UCSD-AML1 (cell line): ENCODE results near the gene FREM1.

Experiments used
- DNase-seq: peaks from one replicate; lab custom pipeline; 2025; ENCODE audit not compliant: unreplicated experiment; lab: John Stamatoyannopoulos, UW

Gene FREM1

DNA sequence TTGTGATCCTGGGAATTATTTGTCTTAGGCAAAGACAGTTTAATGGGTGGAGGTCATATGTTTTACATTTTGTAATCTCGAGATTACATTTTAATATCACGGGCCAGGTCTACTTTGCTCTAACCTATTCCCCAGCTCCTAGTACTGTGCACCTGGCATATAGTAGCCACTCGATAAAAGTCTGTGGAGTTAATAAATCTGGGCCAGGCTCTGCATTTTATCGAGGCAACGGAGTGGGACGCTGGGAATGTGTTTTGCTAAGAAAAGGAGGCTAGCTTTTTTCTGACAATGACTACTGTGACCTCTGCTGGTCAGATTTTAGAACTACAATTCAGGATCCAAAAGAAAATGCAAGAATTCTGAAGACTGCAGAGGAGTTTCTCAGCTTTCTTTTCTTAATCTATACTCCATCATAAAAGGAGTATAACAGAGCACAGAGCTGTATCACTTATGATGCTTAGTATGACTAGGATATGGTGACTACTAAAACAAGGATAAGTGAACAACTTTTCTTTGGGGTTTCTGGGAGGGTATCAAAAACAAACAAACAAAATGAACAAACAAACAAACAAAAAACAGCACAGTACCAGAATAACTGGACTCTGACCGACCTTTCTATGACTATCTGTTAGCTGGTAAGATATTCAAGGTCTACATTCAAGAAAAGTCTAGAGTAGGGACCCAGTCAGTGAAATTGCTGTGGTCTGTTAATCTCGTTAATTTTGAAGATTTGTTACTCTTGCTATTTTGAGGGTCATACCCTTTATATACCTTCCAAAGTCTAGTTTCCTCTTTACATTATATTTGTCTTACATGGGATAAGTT, 141.6 kb downstream of the FREM1 start:
- DNase-seq = no peak

DNA sequence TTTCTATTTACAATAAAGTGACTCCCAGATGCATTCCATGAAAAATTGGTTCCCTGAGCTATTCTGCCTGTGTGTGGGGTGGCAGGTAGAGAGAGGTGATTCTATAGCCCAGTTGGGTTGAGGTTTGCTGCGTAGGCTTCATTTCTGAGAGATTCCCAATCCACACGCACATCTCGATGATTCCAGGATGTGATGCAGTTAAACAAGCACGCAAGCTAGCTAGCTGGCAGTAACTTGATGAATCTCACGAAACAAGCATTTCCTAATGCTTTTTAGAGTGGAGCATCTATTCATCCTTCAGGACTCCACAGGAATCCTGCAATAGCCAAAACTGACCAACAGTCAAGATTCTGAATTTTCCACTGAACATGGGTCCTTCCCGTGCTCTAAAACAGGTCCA, 143.9 kb downstream of the FREM1 start:
- no peak for DNase-seq

DNA sequence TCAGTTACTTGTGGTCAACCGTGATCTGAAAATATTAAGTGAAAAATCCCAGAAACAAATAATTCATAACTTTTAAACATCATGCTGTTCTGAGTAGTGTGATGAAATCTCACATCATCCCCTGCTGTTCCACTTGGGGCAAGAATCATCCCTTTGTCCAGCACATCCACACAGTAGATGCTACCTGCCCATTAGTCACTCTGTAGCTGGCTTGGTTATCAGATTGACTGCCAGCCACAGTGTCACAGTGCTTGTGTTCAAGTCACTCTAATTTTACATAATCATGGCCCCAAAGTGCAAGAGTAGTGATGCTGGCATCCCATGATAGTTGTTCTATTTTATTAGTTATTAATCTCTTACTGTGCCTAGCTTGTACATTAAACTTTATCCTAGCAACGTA, 148.6 kb downstream of the FREM1 start:
- no peak for DNase-seq

DNA sequence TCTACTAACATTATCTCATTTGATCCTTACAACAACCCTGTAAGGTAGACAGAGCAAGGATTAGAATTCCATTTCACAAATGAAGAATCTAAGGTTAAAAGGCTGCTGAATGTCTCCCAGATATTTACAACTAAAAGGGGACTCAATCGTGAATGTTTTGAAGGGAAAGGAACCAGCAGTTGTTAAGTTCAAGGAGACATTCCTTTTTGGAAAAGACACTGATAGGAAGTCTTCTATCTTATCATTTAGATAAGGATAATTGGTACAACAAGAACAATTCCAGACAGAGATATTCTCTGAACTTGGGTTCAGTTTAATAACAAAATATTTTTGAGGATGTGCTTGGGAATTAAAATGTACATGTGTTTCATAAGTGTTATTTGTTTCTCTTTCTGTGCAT, 150.2 kb downstream of the FREM1 start:
- no peak for DNase-seq

DNA sequence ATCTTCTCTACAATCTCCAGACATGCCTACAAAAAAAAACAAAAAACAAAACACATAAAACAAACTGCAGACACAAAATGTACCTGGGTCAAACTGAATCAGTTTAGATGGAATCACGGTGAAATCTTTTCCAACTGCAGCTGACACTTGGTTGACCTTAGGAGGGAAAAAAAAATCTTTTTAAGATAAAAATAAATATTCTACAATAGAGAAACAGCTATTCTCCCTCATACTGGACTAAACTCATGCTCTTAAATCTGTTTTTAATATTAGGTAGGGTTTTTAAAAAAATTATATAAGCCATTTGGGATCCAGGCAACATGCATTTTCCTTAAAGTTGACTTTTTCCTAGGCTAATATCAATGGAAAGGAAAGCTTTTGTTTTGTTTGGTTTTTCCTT, 153.9 kb downstream of the FREM1 start:
- DNase-seq = no peak

DNA sequence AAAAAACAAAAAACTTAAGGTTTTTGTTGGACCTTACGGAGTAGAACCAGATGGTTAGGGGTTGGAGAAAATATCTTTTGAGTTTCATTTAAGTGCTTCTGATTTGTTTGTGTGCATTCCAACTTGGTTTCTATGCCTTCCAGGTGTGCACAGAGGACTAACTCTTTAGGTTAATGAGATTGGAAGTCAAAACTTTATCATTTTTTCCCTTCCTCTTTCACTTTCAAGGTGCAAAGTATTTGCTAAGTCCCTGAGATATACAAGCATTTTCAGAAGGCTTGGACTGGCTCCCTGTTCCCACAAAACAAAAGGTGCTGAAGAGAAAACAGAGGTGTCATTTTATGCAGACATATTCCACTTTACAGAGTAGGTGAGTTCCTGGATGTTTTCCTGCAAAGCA, 157.4 kb downstream of the FREM1 start:
- no peak for DNase-seq

DNA sequence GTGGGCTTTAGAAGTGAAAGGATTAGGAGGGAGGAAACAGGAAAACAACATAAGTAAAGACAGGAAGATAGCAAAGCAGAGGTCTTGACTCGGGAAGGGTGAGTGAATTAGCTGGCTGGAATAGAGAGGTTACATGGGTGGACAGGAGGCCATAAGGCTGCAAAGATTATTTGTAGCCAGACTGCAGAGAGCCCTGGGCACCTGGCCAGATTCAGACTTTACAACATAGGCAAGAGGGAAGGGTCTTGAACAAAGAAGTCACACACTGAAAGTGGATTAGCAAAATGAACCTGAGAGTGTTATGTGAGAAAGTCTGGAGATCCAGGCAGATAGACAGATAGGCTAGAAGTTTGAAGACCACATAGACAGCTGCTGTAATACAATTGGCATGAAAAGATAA, 158.0 kb downstream of the FREM1 start:
- DNase-seq = no peak

DNA sequence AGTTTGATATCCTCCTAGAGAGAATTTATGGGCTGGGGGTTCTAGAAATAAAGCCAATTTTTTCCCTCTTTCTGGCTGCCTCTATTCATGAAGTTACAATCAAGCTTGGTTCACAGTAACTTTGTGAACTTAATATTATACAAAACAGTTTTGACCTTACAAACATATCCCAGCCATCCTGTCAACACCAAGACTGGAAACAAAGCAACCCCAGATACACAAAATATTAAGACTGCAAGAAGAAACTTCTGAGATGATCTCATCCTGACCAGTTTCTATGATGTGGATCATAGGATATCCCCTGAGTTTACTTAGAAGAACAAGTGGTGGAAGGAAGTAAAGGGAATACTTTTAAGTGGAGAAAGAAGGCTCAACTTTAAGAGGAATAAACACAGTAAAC, 159.4 kb downstream of the FREM1 start:
- no peak for DNase-seq

DNA sequence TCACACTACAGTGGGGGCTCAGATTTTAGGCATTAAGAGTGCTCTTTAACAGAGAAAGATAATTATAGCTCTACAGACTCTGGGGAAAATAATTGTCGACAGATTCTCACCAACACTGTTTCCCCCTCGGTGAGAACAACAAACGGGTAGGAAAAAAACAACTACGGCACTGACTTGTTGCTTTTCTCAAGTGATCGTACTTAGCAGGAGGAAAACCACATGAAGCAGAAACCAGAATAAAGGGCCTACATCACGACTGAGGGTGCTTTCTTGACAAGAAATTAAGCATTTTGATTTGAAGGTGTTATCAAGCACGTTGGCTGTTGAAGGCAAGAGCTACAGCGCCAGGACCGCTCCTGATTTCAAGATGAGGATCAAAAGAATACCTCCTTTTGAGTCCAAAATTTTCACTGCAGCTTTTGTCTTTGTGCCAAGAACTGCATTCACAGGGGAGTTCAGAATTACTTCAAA, 160.5 kb downstream of the FREM1 start:
- no peak for DNase-seq

DNA sequence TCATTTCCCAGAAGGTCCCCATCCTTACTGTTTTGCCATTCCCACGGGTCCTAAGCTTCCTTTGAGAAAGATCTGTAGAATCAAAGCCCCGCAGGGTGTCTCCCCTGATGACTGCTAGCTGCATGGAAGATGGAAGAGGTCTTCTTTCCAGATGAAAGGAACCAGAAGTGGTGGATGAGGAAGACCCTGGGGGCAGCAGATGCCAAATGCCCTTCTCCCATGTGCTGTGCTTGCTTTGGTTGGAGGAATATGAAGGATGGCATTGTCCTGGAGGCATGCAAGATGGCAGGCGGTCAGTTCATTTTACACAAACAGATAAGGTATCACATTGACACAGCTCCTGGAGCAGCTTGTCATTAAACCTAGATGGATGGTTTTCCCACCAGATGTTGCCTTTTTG, 161.9 kb downstream of the FREM1 start:
- DNase-seq = no peak

DNA sequence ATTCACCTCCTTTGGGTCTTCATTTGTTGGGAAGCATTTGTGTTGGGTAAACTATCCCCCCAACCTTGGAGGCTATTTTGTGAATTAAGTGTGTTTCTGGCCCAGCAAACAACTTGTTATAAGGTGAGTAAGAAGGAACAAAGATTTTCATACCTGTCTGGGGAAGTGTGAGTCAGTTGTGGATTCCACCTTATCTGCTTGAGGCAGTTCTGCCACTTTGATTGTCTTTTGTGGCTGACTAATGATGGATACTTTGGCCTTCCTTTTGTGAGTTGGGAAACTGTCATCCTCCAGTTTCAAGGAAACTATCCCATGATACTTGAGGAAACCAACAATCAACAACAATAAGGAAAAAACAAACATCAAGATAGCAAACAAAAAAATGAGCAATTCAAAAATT, 163.1 kb downstream of the FREM1 start:
- no peak for DNase-seq

DNA sequence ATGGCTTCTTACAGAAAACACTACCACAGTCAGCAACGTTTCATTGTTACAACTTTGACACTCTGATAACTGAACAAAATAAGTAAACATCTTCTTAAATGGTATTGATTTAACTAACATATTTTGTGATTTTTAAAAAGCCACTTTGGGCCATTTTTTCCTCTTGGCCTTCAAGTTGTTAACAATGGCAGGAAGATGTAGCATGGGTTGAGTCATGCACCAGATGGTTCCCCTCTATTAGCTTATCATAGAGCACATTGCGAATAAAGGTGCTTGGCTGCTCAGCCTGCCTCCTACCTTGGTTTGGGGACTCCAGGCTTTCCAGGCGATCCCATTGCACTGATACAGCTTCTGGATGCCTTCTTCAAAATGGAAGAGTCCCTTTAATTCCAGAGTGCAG, 163.6 kb downstream of the FREM1 start:
- no peak for DNase-seq

DNA sequence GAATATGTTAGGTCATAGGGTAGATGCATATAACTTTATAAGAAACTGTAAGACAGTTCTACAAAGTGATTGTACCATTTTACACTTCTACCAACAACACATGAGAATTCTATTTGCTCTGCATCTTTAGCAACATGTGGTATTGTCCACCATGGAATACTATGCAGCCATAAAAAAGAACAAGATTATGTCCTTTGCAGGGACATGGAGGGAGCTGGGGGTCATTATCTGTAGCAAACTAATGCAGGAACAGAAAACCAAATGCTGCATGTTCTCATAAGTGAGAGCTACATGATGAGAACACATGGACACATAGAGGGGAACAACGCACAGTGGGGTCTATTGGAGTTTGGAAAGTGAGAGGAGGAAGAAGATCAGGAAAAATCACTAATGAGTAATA, 165.5 kb downstream of the FREM1 start:
- DNase-seq = no peak

DNA sequence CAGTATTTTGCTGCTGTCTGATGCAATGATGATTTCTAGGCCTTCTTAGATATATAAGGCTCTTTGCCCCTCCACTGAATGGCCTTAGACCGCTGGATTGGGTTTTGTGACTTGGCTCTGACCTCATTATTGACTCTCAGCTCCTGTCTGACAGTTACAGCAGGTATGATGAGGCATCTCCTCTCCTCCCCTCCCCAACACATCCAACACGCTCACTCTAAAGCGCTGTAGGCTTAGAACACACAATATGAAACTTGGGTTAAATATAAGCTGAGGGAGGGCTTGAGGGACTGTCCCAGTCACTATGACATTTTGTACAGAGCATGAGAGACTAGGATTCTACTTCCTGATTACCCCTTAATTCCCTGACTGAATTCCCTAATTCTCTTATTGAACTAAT, 168.9 kb downstream of the FREM1 start:
- DNase-seq = no peak

DNA sequence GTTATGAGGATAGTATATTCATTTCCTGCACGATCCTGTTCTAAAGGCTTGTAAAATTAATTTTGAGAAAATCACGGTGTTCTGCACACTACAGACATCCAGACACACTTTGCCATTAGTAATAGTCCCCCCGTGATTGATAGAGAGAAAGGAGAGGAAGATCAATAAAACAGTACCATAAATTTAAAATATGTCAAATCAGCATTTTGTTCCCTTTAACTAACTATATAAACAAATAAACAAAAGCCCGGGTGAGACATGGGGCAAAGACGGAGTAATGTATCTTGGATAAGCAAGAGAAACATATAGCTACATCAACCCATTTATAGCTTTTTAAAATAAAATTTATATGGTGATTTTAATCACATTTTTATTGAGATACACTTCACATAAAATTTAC, 177.1 kb downstream of the FREM1 start:
- DNase-seq = no peak

DNA sequence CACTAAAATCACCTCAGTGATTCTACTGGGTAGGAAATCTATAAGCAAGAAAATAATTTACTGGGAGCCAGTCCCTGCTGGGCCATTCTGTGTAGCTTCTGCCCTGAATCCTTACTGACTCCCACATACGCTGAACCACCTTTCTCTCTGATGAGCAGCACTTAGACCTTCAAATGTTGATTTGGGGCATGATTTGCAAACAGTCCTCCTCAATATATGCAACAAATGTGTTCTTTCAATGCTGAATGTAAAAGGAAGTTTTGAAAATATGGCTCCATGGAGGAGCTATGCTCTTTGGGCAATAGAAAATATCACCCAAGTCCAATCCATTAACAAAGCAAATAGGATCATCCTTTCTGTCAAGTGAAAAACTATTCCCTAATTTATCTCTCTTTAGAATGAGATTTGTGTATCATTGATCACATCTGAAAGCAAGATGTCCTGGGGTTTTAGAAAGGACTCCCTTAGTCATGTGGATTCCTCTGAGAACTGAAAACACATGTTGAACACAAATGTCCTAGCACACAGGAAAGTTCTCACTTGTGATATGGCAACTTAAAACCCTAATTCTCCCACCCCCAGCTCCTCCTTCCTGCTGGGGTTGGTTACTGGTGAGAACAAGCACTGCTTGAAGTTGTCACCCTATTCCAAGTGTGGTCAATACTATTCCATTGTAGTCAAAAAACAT, 178.8 kb downstream of the FREM1 start:
- DNase-seq = no peak

DNA sequence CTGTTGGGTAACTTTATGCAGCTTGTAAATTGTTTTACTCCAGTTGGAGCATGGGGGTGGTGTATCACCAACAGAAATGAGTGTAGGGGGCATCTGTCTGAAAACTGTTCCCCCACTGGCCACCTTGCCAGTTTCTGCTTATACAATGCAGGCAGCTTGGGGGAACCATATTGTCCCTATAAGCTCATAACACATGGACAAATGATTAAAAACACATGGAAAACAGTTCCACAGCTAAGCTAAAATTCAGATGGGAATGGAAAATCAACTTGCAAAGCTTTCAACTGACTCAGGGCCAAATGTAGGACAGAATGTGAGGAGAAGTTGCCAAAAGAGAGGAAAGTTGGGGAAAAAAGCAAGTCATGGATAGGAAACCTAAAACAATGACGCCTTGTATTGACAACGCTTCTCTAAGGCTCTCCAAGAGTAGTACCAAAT, 179.7 kb downstream of the FREM1 start:
- DNase-seq = no peak

DNA sequence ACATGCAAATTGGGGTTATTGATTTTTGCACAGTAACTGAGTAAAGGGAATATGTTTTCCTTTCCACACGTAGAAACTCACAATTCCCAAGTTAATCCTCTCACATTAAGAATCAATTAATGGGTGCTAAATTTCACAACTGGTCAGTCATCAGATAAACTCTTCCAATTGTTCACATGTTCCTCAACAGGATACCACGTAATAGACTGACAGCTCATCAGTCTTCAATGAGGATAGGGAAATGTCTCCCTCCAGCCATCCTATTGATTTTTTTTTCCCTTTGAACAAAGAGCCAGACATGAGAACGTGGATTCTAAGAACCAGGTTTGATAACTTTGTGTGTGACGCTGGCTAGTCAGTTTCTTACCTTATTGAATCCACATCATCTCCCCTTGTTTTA, 186.9 kb downstream of the FREM1 start:
- DNase-seq = no peak

DNA sequence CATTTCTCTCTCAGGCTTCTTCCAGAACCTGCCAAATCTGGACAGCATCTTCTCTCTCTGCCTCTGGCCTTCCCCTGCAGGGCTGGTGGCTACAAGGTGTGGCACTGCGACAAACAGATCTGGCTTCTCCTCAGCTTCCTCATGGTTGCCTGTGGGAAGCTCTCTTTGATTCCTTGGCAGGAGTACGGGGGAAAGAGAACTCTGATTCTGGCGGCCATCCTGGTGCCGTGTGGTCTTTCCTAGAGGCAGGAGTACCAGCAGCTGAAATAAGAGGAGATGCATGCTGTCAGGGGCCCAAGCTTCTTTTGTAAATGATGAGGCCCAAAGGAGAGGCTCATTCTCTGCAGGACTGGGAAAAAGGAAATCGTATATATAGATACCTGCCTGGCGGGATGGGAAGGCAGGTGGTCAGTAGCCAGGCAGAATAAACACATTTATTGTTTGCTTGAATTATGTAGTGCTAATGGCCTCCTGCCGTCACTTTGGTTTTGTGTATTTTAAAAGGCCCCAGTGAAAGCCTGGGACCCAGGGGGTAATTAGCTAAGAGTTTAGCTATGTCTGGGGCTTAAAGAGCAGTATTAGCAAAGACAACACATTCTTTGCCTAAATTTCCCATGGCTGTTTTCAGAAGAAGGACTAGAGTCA, 187.7 kb downstream of the FREM1 start, which contains the start of gene CER1:
Gene CER1, minus strand, starts transcription at position 343 of the 645 bp plus-strand sequence. Its CDS starts 61 bp downstream, at position 282.
- DNase-seq = no peak

DNA sequence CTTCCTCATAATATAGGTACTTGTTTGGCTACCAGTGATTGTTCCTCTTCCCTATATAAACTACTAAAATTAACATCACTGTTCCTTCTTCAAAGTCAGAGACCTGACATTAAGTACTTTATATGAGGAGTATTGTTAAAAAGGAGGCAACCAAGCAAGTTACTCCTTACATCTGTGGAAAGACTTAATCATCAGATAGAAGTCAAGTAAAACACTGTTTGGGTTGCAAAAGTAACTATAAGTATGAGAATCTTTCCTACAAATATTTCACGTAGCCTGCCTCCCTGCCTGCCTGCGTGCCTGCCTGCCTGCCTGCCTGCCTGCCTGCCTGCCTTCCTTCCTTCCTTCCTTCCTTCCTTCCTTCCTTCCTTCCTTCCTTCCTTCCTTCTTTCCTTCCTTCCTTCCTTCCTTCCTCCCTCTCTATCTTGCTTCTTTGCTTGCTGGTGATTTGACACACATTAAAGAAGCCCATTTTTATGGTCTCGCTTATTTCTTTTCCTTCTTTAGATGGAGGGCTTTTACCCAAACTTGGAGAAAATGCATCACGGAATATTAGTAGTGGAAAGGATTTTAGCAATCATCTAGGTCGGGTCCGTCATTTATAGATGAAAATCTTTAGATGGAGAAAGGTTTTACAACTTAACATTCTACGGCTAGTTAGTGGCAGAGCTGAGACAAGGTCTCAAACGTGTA, 190.9 kb downstream of the FREM1 start:
- DNase-seq = no peak

DNA sequence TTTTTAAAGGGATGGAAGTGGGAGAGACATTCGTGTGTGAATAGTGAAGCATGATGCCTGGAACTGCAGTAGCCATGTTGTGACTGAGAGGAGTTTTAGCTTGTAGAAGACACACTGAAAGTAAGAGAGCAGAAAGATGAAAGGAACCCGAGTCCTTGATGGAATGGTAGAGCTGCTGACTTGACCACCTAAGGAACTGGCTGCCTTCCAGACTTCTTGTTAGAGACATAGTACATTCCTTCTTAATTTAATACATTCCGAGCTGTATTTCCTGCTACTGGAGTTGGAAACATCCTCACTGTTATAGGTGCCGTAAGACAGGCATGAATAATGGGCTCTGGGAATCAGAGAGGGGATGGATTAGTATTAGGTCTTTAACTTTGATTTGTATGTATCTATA, 195.1 kb downstream of the FREM1 start:
- DNase-seq = no peak
